D721Med (cell line): ENCODE results near the gene FGFBP1.

Experiments used
- DNase-seq: peaks from one replicate; pipeline ENCODE4 v3.0.0; 2011; ENCODE audit warnings: low spot score; ENCODE audit not compliant: insufficient read length
- FAIRE-seq: peaks from 2 replicates; lab custom pipeline; 2011; peaks lifted over from hg19 to GRCh38; lab: Jason Lieb, UNC
- CTCF ChIP-seq: IDR thresholded peaks from 2 replicates; pipeline ENCODE4 v1.5.1; 2012; ENCODE audit warnings: mild to moderate bottlenecking, control low read depth; ENCODE audit not compliant: insufficient read depth; ENCODE audit errors: missing control alignments

Gene FGFBP1

GRCh38 chr4:15938640-15939039 is at the start of gene FGFBP1:
Gene FGFBP1 (minus strand): TSS chr4:15938740. CDS start chr4:15936632, 2,108 bp downstream.
- TF ChIP-seq CTCF = no peak
- DNase-seq (no peak), FAIRE-seq (no peak)

DNA sequence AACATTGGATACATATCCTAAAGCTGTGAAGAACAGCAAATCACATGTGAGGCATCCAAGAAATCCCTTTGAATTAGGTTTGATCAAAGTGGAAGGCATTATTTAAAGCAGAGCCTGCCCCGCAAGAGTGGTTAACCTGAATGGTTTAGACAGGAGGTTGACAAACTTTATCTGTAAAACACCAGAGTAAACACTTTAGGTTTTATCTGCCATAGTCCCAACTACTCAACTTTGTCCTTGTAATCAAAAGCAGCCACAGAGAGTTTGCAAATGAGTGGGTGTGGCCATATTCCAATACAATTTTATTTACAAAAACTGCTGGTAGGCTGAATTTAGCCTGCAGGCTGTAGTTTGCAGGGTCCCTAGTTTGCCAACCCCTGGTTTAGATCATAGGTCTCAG is 49.7 kb upstream of the FGFBP1 start:
- no peak for FAIRE-seq
- no peak for TF ChIP-seq CTCF

GRCh38 chr4:15986907-15987306 is 48.4 kb upstream of the FGFBP1 start:
- no peak for DNase-seq
- TF ChIP-seq CTCF = no peak
- no peak for FAIRE-seq

More for the DNA sequence above, 49.7 kb upstream of the FGFBP1 start:
- DNase-seq = no peak

DNA sequence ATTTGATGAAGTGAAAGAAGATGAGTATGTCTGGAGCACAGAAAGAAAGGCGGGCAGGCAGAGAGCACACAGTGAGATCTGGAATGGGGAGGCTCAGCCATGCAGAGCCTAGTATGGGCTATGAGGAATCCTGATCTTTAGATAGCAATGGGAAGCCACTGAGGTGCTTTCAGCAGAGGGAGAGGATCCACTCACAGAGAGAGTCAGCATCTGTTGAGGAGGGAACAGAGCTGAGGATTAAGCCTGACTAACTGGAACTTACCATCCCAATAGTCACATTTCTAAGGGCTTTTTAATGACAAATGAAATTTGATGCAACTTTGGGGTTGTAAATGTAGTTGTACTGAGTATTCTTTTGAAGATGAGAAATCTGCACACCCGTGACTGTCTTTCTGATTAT is 45.1 kb upstream of the FGFBP1 start:
- DNase-seq = no peak
- no peak for FAIRE-seq
- TF ChIP-seq CTCF = no peak

- no peak for FAIRE-seq
- no peak for DNase-seq
- no peak for TF ChIP-seq CTCF
These were observed 44.4 kb upstream of the FGFBP1 start for GRCh38 chr4:15982842-15983524.

DNA sequence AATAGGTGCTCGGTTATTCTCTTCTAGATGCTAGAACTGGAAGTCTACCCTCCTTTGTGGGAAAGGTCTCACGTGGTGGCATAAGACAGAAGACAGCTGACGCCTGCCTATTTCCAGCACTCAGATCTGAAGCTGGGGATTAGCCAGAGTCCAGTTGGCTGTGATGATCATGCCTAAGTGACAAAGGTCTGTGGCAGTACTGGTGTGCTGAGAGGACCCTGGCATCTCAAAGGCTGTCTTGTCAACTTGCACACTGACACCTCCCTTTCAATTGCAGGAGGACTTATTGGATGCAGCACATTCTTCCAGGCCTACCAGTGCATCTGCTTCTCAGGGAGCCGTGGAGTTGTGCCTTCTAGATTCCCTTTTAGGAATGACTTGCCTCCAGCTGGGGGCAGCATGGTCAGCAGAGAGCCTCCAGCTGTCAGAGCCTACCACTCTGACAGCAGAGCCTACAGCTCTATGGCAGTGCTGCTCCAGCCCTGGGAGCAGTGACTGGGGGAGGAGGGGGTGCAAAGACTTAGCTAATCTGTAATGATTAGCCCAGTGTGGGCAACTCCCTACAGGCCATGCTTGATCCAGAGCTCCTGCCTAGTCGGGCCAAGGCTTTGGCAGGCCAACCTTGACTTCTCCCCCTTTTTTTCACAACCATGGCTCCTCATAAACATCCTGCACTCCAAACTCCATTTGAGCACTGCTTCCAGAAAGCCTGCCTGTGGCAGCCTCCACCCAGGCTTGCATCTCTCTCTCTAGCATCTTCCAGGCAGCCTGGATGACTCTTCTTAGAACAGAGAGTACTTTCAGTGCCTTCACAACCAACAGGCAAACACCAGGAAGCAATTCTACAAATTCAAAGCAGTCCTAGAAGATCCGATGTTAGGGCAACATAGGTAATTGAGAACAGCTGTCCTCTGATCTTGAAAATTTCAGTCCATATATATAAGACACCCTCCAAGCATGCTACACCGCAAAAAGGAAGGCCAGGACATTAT is 38.2 kb upstream of the FGFBP1 start:
- TF ChIP-seq CTCF = no peak
- DNase-seq (no peak), FAIRE-seq (no peak)
